ENCODE results near the gene OR6C1. TPM values are rescaled to one million over a fixed set of nuclear protein-coding genes. Genes with fewer than 3 reads are reported as not detected.

OR6C1 gene
- total RNA-seq, 1 experiment from 2014 or later = not detected

- Histone ChIP-seq H3K9ac (ENCODE audit: low read length) (no peak within 1 kb of the TSS), H2AFZ (ENCODE audit: low read length) (no peak within 1 kb of the TSS), H3K4me2 (ENCODE audit: low read length) (no peak within 1 kb of the TSS), H4K20me1 (ENCODE audit: low read length) (no peaks in the 10 kb centered on the region), H3K36me3 (ENCODE audit: low read depth, low read length) (no peaks in the 10 kb centered on the region), H3K27me3 (ENCODE audit: low read length) (peaks cover 23% of the 10 kb centered on the region), H3K9me2 (replicated peaks; ENCODE audit: low read length) (no peaks in the 10 kb centered on the region), H3K9me3 (ENCODE audit: low read length) (no peaks in the 10 kb centered on the region), H3K4me3 (ENCODE audit: low read length) (no peak within 1 kb of the TSS), H3F3A (ENCODE audit: low read length, unreplicated experiment) (no peaks in the 10 kb centered on the region), H3K79me2 (ENCODE audit: low read length) (no peaks in the 10 kb centered on the region), H3K4me1 (ENCODE audit: insufficient read depth, low read length) (no peaks in the 10 kb centered on the region), H3K27ac (ENCODE audit: low read length) (no peak within 1 kb of the TSS)
- ChIA-PET POLR2A (ENCODE audit: unreplicated experiment) (no interaction called here), CTCF (no interaction called here)
- no peak for TF ChIP-seq EZH2 (IDR thresholded peaks at IDR 0.05; ENCODE audit: low read length, unreplicated experiment)
- no peak for TF ChIP-seq CTCF (conservative IDR thresholded peaks at IDR 0.05; ENCODE audit: low read depth, low read length)
- TF ChIP-seq EZH2phosphoT487 (IDR thresholded peaks at IDR 0.05; ENCODE audit: borderline replicate concordance, low read length) = no peak
- BruUV-seq (replicated peaks) = no TSS peak
- DNase-seq (no peak), ATAC-seq (no peak)
- intact Hi-C loops (cut with micrococcal nuclease) = no loop called here
These were observed 48.5 kb downstream of the OR6C1 start, which contains the start of gene OR6C75 for GRCh38 chr12:55362675-55363074. Gene OR6C75, plus strand, starts transcription at chr12:55362975. Its CDS starts 2,136 bp downstream, at chr12:55365111.

GRCh38 chr12:55365086-55365485 is 50.9 kb downstream of the OR6C1 start:
- no peaks in the 10 kb centered on the region for H3K36me3 ChIP-seq (ENCODE audit: low read depth, low read length)
- no TSS peak for BruUV-seq (replicated peaks)
- H4K20me1 ChIP-seq (ENCODE audit: low read length) = no peaks in the 10 kb centered on the region
- H2AFZ ChIP-seq (ENCODE audit: low read length) = no peak overlapping the region
- ChIA-PET CTCF (no interaction called here), POLR2A (ENCODE audit: unreplicated experiment) (no interaction called here)
- no peak overlapping the region for H3K27ac ChIP-seq (ENCODE audit: low read length)
- no peaks in the 10 kb centered on the region for H3K9me3 ChIP-seq (ENCODE audit: low read length)
- H3K4me3 ChIP-seq (ENCODE audit: low read length) = no peak overlapping the region
- H3K9ac ChIP-seq (ENCODE audit: low read length) = no peak overlapping the region
- intact Hi-C loops (cut with micrococcal nuclease) = no loop called here
- no peaks in the 10 kb centered on the region for H3K79me2 ChIP-seq (ENCODE audit: low read length)
- ATAC-seq (no peak), DNase-seq (no peak)
- no peaks in the 10 kb centered on the region for H3F3A ChIP-seq (ENCODE audit: low read length, unreplicated experiment)
- H3K27me3 ChIP-seq (ENCODE audit: low read length) = peaks cover 26% of the 10 kb centered on the region
- H3K9me2 ChIP-seq (replicated peaks; ENCODE audit: low read length) = no peaks in the 10 kb centered on the region
- no peak overlapping the region for H3K4me2 ChIP-seq (ENCODE audit: low read length)
- no peaks in the 10 kb centered on the region for H3K4me1 ChIP-seq (ENCODE audit: insufficient read depth, low read length)
- TF ChIP-seq EZH2phosphoT487 (IDR thresholded peaks at IDR 0.05; ENCODE audit: borderline replicate concordance, low read length) (no peak), EZH2 (IDR thresholded peaks at IDR 0.05; ENCODE audit: low read length, unreplicated experiment) (no peak), CTCF (conservative IDR thresholded peaks at IDR 0.05; ENCODE audit: low read depth, low read length) (no peak)

Other genes with a start within 250 kb of the OR6C1 start
- not detected in 2 replicates for gene OR9K2, start 187.9 kb upstream of the OR6C1 start, total RNA-seq (2014; rRNA removed)
- gene OR10A7, start 93.3 kb upstream of the OR6C1 start, total RNA-seq (2014; rRNA removed) = not detected in 2 replicates
- gene OR6C74, start 69.7 kb upstream of the OR6C1 start, total RNA-seq (2014; rRNA removed) = not detected in 2 replicates
- gene OR6C6, start 17.8 kb upstream of the OR6C1 start, total RNA-seq (2014; rRNA removed) = not detected in 2 replicates
- gene OR6C3, start 16.4 kb downstream of the OR6C1 start, total RNA-seq (2014; rRNA removed) = not detected in 2 replicates
- gene OR6C75, start 48.6 kb downstream of the OR6C1 start, total RNA-seq (2014; rRNA removed) = not detected in 2 replicates
- not detected in 2 replicates for gene OR6C65, start 86.2 kb downstream of the OR6C1 start, total RNA-seq (2014; rRNA removed)
- not detected in 2 replicates for gene OR6C76, start 111.9 kb downstream of the OR6C1 start, total RNA-seq (2014; rRNA removed)
- not detected in 2 replicates for gene OR6C2, start 129.7 kb downstream of the OR6C1 start, total RNA-seq (2014; rRNA removed)
- not detected in 2 replicates for gene OR6C70, start 155.8 kb downstream of the OR6C1 start, total RNA-seq (2014; rRNA removed)
- not detected in 2 replicates for gene OR6C68, start 178.0 kb downstream of the OR6C1 start, total RNA-seq (2014; rRNA removed)
- gene OR6C4, start 235.3 kb downstream of the OR6C1 start, total RNA-seq (2014; rRNA removed) = not detected in 2 replicates

All from PC-3 (cell line).